Activated CD8-positive, alpha-beta memory T cell treated with anti-CD3 and anti-CD28 coated beads for 48 hours (primary cell): ENCODE results near the gene OR52I1.
A peak's percentile ranks its signal among the peaks of the same experiment; 100 is the strongest.

Source experiments
- DNase-seq, 3 experiments: peaks; one replicate each; pipeline ENCODE4 v3.0.0-alpha.2; 2020; ENCODE audit warnings: low read depth in 2 of 3, low spot score in 2 of 3

The OR52I1 gene

GRCh38 chr11:4611986-4612385 lies 18.1 kb downstream of the OR52I1 start:
- no peak for DNase-seq

- no peak for DNase-seq
Measured at GRCh38 chr11:4615856-4616444, 22.1 kb downstream of the OR52I1 start.

- DNase-seq: no peak
Measured at GRCh38 chr11:4619514-4619913, 25.7 kb downstream of the OR52I1 start.

- DNase-seq: peak in 1 of 3 experiments; percentile 40
Measured at GRCh38 chr11:4626207-4627099, 32.6 kb downstream of the OR52I1 start.

- DNase-seq: no peak
Measured at GRCh38 chr11:4636136-4636535, 42.3 kb downstream of the OR52I1 start.

GRCh38 chr11:4636962-4637661 lies 43.3 kb downstream of the OR52I1 start, which contains the start of gene OR51D1:
Gene OR51D1, plus strand, starts transcription at chr11:4637477. Its CDS starts 2,314 bp downstream, at chr11:4639791.
- peak; percentile 7 to 49 (median 28) for DNase-seq

GRCh38 chr11:4637662-4638047 lies 43.8 kb downstream of the OR52I1 start:
- DNase-seq: no peak

GRCh38 chr11:4639931-4640330 lies 46.1 kb downstream of the OR52I1 start:
- DNase-seq: no peak

- DNase-seq: no peak
Measured at GRCh38 chr11:4641501-4641900, 47.7 kb downstream of the OR52I1 start.

- DNase-seq: no peak
Measured at GRCh38 chr11:4642043-4642442, 48.2 kb downstream of the OR52I1 start.

- no peak for DNase-seq
Measured at GRCh38 chr11:4643076-4643475, 49.2 kb downstream of the OR52I1 start.

GRCh38 chr11:4643682-4644081 lies 49.8 kb downstream of the OR52I1 start, which contains the start of gene OR51E1:
Gene OR51E1, plus strand, starts transcription at chr11:4643982. Its CDS starts 8,545 bp downstream, at chr11:4652527.
- no peak for DNase-seq

- no peak for DNase-seq
Measured at GRCh38 chr11:4644233-4644632, 50.4 kb downstream of the OR52I1 start.
